RPMI7951 (cell line): Measurements from ENCODE around the gene TTLL9. TPM values are rescaled to one million over a fixed set of nuclear protein-coding genes. Genes with fewer than 3 reads are reported as not detected.

ENCODE experiments used
- DNase-seq: peaks from one replicate; pipeline ENCODE4 v3.0.0-alpha.2; 2012; ENCODE audit warnings: low read depth
- total RNA-seq: library from RNA; depleted of rRNA; stranded (reverse); fragments of >200 nt; shearing (Covaris generic); gene quantifications from 2 replicates; pipeline ENCODE4 v1.2.3, GENCODE V29; 2014

TTLL9 gene
- total RNA-seq, 1 experiment from 2014 or later, result not detected

GRCh38 chr20:31857861-31858759, 12.3 kb upstream of the TTLL9 start:
- no peak for DNase-seq

GRCh38 chr20:31858760-31859083, 11.7 kb upstream of the TTLL9 start:
- DNase-seq, result no peak

- DNase-seq, result no peak
These were observed 11.0 kb upstream of the TTLL9 start for GRCh38 chr20:31859266-31859997.

DNA sequence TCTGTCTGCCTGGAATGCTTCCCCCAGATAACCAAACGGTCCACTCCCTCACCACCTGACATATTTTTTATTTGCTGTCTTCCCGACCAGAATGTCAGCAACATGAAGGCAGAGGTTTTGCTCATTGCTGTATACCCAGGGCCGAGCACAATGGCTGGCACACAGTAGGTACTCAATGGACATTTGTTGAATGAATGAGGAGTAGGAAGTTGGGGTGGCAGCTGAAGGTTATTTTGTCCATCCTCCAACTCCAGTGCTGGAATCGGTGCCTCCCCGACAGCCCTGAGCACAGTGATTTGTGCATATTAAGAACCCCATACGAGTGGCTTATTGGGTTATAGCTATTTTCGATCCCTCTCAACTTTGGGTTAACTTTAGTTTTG, 10.4 kb upstream of the TTLL9 start:
- no peak for DNase-seq

- peak; percentile 46 for DNase-seq
These were observed 9.9 kb upstream of the TTLL9 start for GRCh38 chr20:31860390-31861134.

DNA sequence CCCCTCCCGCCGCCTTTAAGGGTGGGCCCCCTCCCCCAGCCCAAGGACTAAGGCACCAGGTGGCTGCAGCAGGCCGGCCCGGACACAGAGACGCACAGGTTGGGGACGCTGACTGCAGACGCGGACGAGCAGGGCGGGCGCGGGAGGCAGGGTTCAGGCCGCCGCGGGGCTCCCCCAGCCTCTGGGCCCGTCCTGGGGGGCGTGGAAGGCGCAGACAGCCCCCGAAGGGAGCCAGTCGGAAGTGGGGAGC, 9.4 kb upstream of the TTLL9 start:
- no peak for DNase-seq

GRCh38 chr20:31861385-31862156, 8.9 kb upstream of the TTLL9 start:
- DNase-seq, result peak; percentile 44

DNA sequence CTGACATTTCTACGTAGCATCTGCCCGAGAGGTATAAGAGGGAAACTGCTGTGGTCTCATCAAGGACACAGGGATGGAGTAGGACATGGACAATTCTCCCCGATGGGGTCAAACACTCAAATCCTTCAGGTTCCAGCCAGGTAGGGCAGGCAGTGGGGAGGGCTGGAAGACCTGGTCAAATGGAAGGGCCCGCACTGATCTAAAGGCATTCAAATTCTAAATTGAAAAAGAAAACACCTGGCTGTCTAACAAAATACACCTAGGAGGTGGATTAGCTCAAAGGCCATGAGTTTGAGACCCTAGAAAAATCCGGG, 8.3 kb upstream of the TTLL9 start:
- DNase-seq, result no peak

DNA sequence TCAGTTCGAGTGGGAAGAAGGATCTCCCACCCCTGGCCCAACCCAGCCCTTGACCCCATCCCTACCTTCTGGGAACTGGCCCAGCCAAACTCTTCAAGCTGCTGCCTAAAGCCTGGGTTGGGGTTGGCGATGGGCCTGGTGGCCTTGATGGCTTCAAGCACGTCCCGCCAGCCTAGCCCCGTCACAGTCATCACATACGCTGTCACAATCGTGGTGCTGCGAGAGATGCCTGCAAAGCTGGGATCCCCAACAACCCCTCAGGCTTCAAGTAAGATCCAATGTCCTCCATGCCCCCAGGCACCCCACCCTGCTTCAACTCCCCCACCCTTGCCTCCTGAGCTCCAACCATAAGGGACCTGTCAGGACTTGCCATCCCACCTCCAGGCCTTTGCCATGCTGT, 7.9 kb upstream of the TTLL9 start:
- DNase-seq, result no peak

GRCh38 chr20:31863296-31864085, 6.9 kb upstream of the TTLL9 start:
- DNase-seq, result no peak

- DNase-seq, result no peak
These were observed 5.7 kb upstream of the TTLL9 start for GRCh38 chr20:31864521-31865400.

- no peak for DNase-seq
These were observed 4.2 kb upstream of the TTLL9 start for GRCh38 chr20:31866221-31866620.

GRCh38 chr20:31868853-31869672, 1.4 kb upstream of the TTLL9 start:
- DNase-seq, result no peak

GRCh38 chr20:31869673-31869941, 827 bp upstream of the TTLL9 start:
- DNase-seq, result no peak

DNA sequence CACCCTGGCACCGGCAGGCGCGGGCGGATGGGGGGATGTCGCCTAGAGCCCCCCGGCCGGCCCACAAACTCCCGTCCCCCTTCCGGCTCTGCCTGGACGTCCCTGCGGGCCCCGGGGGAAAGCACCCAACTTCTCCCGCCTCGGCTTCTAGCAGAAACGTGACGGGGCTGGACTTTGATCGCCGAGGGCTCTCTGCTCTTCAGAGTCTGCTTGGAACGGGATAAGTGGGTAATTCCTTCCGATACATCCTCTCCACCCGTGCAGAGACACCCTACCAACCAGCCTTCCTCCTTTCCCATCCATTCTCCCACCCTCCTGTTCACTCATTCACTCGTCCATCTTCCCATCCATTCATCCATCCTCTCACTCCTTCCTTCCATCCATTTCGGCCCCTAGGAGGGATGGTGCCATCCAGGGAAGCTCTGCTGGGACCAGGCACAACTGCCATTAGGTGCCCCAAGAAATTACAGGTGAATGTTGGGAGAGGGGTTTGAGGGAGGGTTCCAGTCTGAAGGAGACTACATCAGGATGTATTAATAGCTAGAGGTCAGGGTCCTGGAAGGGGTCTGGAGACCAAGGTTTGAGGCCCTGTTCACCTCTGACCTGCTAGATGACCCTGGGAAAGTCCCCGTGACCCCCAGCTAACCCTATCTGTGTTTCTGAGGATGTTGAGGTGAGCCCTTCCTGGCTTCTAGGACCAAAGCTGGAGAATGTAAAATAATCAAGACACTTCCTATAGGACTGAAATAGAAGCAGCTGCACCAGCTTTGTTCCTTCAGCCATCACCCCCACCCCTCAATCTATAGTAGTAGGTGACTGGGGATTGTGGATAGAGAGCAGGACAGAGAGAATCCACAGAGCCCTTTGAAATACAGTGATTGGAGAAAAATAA, 538 bp downstream of the TTLL9 start:
- no peak for DNase-seq

DNA sequence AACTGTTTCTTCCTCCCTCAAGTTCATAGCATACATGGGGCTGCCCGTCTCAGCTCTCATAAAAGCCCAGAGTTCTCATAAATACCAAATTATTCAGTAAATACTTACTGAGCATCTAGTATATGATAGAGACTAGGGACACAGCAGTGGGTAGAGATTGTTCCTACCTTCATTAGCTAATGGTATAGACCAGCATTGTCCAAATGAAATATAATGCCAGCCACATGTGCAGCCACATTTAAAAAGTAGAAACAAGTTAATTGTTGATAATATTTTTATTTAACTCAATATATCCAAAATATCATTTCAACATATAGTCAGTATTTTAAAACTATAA, 1.2 kb downstream of the TTLL9 start:
- no peak for DNase-seq

GRCh38 chr20:31872406-31872805, 2.0 kb downstream of the TTLL9 start:
- no peak for DNase-seq

- DNase-seq, result no peak
These were observed 5.2 kb downstream of the TTLL9 start for GRCh38 chr20:31875671-31876070.

- no peak for DNase-seq
These were observed 7.2 kb downstream of the TTLL9 start for GRCh38 chr20:31877684-31878083.
